GM19397 (cell line): ENCODE results near the gene DDAH1.

Source experiments
- ATAC-seq: cut with Tn5 transposase; IDR thresholded peaks from one replicate; pipeline ENCODE4 v1.9.1; 2021; ENCODE audit warnings: mild to moderate bottlenecking, moderate library complexity; ENCODE audit not compliant: unreplicated experiment

The DDAH1 gene

DNA sequence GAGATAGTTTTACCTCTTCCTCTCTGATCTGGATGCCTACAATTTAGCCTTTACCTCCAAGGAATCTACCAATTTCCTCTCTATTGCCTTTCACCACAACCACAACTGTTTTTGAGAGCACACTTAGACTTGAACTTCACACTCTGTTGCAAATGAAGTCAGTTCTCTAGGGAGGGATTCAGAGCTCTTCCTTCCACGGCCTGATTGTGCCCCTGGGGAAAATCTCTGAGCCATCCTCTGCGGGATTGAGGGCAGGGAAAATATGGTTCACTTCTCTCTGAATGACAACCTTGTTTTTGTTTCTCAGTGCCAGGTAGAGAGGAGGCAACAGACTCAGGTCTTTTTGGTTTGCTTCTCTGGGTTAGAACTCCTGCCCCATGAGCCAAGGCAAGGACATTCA, 153.1 kb downstream of the DDAH1 start:
- ATAC-seq, result no peak

DNA sequence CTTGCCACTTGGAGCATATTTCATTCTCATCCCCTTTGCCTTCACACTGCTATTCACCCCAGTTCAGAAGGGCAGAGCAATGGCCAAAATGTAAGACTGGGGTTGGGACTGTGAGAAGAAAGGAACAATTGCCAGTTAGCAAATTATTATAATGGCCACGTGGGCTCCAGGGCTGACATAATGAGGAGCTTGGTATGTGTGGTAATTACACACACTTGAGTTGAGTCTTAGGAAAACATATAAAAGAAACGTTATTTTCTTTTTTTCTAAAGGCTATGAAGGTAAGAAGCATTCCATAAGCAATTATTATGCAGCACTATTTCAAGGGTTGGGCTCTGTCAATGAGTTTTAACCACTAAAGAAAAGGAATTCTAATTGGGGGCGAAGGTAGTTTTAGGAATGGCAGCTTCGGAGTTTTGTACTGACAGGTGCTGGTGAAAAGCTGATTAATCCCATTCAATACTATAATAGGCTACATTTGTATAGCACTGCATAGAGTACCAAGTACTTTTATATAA, 156.1 kb downstream of the DDAH1 start:
- ATAC-seq, result no peak

DNA sequence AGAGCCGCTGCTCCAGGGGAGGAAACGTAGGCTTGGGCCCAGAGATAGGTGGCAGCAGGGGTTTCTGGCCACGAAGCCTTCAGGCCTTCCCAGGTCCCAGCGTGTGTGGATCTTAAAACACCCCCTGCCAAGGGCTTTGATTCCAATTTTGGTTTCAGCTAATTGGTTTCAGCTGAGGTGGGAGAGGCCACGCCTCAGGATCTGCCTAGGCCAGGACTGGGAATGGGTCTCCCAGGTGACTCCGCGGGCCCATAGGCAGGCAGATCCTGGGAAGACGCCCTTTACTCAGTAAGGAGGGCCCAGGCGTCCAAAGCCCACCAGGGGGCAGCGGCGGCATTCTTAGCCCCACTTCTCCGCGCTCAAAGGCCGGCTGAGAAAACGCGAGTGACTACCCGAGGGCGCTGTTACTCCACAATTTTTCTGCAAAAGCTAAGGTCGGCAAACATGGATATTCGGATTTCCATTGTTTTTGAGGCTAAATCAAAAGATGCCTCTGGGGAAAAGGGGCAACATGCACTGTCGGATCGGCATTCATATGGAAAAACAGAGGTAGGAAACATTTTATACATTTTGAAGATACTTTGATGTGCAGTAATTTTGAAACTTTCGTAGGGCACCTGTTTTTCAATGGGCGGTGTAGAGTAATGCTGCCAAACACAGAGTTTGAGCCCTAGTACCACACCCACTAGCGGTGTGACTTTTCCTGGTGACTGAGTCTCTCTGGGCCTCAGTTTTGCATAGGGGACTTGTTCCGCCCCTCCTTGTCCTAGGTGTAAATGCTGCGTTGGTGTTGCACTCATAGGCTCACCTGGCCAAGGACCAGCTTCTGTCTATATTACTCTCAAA, 156.7 kb downstream of the DDAH1 start:
- no peak for ATAC-seq

DNA sequence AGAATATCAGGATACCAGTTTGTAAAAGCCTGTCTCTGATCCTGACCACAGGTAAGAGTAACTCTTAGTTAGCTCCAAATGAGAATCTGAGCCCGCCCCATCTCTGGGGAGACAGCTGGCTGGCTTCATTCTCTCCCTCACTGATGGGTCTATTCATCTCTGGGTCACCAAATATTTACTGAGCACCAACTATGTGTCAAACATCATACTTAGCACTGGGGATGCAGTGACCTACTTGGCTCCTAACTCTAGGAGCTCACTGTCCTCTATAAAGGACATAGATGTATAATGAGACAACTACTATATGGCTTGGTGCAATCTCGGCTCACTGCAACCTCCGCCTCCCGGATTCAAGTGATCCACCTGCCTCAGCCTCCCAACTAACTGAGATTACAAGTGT, 158.7 kb downstream of the DDAH1 start:
- ATAC-seq, result no peak

DNA sequence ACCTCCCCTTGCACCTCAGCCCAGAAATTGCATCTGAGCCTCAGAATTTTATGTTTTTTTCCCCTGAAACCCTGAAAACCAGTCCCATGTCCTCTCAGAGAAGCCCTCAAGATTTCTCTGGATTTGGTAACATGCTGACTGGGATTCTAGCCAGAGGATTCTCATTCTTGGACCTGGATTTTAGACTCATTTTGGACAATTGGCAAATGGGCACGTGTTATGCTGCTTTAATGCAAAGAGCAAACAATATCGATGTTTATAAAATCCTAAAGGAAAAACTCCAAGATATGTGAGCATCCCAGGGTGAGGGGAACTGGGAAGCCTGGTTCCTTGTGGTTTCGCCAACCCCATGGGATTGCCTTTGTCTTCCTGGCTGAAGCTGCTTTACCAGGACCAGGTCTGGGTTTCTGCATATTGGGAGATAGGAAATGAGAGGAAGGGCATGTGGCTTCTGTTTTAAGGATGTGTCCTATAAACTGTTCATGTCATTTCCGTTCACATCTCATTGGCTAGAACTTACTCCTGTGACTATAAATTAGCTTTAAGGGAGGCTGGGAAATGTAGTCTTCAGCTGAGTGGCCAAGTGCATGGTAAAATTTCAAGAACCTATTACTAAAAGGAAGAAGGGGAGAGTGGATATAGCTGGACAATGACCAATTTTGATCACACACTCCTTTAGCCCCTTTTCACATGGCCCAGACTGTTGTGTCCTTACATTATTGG, 161.4 kb downstream of the DDAH1 start:
- no peak for ATAC-seq

DNA sequence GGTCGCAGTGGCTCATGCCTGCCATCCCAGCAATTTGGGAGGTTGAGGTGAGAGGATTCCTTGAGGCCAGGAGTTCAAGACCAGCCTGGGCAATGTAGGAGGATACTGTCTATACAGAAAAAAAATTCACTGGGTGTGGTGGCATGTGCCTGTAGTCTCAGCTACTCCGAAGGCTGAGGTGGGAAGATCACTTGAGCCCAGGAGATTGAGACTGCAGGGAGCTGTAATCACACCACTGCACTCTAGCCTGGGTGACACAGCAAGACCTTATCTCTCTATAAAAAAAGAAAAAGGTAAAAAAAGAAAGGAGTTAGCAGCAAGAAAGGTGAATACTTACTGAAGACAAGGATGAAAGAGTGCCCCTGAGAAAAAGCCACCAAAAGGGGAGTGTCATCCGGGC, 164.8 kb downstream of the DDAH1 start:
- ATAC-seq, result no peak

DNA sequence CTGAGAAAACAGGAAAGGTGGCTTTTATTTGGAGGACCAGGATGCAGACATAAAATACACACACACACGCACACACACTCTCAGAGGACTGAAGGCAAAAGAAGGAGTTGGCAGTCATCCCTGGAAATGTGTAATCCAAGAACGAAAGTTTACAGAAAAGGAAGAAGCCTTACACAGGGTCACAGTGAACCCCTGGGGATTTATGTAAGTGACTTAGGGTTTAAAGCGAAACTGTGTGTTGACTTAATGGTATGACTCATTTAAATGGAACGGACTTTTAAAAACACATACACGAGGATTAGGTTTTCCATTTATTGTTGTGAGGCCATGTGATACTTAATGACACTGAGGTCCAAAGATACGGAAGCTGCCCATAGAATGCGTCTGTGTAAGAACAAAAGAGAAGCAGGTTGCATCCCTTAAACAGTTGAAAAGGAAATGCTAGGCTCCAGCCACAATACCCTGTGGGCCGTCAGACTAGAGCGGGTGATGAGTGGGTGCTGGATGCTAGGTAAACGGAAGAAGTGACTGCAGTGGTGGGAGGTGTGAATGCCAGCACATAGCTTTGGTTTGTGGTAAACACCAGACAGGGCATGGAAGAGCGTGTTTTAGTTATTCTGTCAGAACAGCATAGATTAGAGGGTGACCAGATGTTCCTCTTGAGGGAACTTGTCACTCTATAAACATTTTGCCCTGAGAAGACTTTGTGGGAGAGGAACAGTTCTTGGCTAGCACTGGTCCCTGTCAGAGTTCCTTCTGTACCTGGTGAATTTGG, 166.9 kb downstream of the DDAH1 start:
- peak; percentile 93 for ATAC-seq

DNA sequence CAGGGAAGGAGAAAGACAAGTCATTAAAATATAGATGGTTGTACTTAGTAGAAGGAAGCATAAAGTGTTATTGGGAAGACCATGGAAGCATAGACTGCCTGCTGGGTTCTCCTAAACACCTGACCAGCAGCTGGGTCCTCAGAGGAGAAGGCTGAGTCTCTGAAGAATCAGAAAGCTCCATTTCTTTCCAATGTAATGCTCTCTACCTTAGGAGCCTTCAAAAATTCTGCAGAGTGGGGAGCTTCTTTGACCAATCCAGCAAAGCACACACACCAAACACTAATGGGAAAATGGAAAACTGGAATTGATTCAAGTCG, 167.5 kb downstream of the DDAH1 start:
- ATAC-seq, result no peak

DNA sequence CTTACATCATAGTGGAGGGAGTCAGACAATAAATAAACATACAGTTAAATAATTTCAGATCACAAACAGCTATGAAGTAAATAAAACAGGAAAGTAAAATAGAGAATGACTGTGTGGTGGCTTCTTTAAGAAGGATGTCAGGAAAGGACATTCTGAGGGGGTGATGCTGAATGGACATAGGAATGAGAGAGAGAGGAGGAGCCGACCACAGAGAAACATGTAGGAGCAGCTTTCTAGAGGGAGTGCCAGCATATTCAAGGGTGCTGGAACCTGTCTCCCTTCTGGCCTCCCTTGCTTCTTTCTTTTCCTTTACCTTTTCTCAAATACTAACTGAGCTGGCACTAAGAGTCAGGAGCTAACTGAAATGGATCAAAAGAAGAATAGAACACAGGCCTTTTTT, 168.0 kb downstream of the DDAH1 start:
- no peak for ATAC-seq

DNA sequence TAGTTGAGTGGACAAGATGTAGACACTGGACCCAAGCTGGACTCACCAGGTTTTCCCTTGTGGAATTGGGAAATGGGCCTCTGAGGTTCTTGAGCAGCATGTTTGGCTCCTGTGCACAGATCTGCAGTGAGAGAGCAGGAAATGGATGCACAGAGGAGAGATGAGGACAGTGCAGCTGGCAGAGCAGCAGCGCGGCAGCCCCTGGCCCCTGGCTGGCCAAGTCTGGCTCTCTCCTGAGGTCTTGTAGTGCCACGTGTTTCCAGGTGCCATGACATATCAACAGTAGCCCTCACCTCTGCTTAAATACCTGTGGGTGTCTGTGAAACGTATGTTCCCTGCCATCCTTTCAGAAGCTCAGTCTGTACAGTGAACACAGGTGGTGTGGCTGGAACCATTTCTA, 169.3 kb downstream of the DDAH1 start:
- ATAC-seq, result no peak

DNA sequence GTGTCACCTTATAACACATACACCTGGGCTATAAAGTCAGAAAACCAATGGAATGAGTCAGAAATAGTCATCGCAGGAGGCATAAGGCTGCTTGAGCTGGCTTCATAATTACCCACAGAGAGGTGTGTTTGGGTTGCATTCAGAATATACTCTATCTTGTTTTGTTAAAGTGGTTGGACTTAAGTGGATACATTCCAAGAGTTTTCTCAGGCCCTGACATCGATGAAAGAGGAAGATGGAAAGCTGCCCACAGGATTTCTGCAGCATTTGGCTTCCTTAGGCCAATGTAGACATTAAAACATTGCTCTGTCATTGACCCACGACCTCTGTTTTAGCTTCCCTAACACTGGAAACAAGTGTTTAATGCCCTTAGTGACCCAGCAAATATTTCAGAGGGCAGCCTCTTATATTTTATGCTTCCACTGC, 169.9 kb downstream of the DDAH1 start:
- ATAC-seq, result no peak

DNA sequence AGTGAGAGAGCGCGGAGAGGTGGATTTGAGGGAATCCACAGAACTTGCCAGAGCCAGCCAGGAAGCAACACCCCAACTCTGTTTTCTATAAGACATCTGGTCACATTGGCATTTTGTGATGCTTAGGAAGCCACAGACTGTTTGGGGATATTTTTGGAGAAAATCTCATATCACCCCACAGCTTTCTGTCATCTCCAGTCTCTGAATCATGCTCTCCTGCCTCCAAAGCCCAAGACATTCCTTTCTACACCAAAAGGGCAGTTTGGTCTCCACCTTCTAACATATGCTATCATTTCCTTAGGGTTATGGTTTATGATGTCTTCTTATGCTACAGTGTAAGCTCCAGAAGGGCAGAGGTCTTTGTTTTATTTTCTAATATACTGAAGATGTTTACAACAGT, 174.1 kb downstream of the DDAH1 start:
- ATAC-seq, result no peak

DNA sequence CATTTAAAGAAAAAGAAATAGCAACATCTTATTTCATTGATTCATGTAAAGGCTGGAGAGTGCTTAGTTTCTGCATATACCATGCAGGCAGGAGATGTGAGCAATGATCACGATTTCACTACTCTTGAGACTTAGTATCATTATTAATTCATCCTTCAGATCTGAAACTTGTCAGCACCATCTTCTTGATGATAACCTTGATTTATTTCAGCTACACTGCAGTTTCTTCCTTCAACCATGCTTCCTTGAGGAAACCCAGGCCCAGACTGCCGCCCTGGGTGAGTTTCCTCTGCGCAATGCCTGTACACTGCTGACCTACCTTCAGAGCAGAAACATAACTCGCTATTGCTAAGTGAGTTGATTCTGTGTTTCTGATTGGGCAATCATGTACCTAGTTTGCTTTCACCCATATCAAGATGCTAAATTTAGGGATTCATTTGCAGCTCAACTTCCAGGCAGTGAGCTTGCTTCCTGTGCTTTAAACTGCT, 175.1 kb downstream of the DDAH1 start:
- ATAC-seq, result no peak

DNA sequence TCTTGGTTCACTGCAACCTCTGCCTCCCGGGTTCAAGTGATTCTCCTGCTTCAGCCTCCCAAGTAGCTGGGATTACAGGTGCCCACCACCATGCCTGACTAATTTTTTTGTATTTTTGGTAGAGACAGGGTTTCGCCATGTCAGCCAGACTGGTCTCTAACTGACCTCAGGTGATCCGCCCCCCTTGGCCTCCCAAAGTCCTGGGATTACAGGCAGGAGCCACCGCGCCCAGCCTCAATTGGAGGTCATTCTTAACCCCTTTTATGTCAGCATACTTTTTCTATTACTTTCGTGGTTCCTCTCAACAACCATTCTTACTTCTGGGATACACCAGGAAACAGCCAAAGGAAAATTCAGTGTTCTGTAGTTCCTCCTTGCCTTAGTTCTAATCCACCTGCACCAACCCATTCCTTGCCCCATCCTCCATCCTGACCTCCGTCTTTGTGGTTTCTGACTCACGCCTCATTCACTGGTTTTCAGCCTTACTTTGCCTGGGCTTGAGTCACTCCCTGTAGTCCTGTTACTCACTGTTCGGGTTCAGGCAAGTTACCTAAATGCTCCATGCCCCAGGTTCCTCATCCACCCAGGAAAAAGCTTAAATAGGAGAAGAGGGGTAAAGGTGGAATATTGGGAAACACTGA, 175.6 kb downstream of the DDAH1 start:
- no peak for ATAC-seq

DNA sequence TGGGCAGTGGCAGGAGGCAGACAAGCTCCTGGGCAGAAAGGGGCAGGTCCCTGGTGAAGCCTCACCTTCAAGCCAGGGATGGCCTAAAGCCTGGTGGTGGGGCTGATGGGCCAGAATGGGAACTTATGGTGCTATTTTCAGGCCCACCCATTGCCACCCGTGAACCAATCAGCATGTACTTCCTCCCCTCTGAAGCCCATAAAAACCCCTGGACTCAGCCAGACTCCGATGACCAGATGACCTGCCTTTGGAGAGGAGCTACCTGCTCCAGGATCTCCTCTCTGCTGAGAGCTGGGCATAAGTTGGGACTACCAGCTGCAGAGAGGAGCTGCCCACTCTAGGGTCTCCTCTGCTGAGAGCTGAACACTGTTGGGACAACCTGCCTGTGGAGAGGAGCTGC, 180.8 kb downstream of the DDAH1 start:
- no peak for ATAC-seq

DNA sequence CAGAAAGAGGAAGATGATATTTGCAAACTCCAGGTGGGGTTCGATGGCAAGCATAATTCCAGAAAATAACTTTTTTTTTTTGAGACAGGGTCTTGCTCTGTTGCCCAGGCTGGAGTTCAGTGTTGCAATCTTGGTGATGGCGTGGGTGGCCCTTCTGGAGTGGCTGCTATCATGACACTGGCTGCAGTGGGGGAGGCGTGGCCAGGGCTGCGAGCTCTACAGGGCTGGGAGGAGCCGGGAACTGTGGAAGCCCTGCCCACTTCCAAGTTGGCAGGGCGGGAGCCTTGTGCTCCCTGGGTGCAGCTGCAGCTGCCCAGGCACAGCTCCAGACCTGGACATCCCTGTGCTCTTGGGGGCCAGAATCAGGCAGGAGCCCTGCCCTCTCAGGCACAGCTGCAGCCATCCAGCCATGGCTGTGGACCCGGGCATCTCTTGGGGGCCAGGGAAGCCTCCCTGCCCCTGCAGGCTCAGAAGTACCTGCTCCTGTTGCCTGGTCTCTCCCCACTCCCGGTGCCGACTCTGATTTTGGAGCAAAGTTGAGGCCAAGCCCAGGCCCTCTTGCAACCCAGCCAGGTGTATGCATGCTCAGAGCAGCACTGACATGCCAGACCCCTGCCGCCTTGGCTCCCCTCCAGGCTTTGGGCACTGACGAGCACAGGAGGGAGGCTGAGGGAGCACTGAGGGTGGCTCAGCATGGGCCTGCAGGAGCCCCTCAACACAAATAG, 181.3 kb downstream of the DDAH1 start:
- no peak for ATAC-seq

DNA sequence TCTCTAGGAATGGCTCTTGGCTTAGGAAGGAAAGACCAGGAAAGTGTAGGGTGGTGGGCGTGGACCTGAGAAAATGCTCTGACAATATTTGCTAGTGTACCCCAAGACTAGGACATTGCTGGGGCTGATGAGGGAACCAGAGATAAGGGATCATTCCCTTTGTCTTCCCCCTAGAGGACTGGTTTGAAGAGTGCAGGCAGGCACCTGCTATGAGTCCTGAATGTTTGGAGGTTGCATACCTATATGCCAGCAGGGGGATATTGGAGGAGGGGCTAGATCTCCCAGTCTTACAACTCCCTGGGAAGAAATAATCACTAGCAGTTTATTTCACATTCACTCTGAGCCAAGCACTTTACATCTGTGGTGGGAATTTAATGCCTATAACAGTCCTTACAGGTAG, 182.5 kb downstream of the DDAH1 start:
- no peak for ATAC-seq

DNA sequence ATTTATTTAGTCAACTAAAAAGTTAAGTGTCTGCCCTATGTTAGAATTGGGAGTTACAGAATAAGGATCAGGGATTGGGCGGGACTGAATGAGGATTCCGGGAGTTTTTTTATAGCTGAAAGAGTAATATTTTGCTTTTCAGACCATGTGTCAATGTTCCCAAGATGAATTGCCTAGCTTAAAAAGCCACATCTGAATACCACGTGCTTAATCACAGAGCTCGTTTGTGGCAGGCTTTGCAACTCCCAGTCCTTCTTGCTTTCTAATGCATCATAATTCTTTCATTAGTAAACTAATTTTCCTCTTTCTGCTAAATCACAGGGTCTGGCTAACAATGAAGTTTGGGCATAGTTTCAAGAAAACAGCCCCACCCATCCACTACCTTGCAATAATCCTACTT, 184.3 kb downstream of the DDAH1 start:
- ATAC-seq, result no peak

DNA sequence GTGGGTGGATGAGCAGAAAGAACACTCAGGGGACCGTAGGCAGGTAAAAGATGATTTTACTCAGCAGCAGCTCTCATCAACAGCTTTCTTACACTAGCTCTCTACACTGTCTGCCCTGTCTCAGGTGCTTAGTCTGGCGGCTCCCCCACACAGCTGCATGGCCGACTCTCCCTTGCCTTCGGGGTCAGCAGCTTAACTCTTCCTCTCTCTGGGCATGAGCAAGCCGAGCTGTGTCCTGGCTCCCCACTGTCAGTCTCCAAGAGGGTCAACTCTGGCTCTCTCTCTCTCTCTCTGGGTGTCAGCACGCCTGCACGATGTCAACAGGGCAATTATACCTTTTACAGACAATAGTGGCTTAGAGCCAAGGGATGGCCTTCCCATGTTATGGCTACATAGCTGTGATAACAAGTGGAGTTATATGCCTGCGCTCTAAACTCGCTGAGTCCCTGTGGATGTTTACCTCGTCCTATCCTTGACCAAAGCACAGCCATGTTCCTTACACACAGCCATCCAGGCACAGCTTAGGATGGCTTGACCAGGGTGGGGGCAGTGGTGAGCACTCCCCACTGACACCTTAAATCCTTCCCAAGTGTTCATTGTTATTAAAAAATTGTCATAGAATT, 185.4 kb downstream of the DDAH1 start:
- ATAC-seq, result no peak

DNA sequence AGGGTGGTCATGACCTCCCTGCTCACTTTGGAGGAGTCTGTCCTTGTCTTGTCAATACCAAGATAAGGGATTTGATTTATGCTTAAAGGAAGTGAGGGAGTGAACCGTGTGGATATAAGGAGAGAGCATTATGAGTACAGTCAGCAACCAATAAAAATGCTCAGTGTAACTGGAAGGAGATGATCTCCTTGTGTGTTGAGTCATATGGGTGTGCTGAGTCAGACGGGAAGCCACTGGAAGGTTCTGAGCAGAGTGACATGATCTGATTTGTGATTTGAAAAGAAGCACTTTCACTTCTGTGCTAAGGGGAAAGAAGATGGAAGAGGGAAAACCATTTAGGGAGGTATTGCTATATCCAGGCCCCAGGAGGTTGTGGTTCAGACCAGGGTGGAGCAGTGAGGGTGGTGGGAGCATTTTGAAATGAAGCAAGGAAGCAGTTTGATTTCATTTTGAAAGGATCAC, 186.1 kb downstream of the DDAH1 start:
- ATAC-seq, result no peak
